ENCODE results near the gene FIBCD1.

Gene FIBCD1

GRCh38 chr9:130872912-130873503, 66.0 kb downstream of the FIBCD1 start:
- no peak for TF ChIP-seq CTCF (IDR thresholded peaks at IDR 0.05; ENCODE audit: low read depth, low read length)
- DNase-seq (ENCODE audit: extremely low read depth, low read depth): no peak

- no peak for TF ChIP-seq CTCF (IDR thresholded peaks at IDR 0.05; ENCODE audit: low read depth, low read length)
- DNase-seq (ENCODE audit: extremely low read depth, low read depth): no peak
Measured at GRCh38 chr9:130872508-130872907, 66.5 kb downstream of the FIBCD1 start.

GRCh38 chr9:130872093-130872492, 67.0 kb downstream of the FIBCD1 start:
- no peak for TF ChIP-seq CTCF (IDR thresholded peaks at IDR 0.05; ENCODE audit: low read depth, low read length)
- DNase-seq (ENCODE audit: extremely low read depth, low read depth): no peak

- no peak for DNase-seq (ENCODE audit: extremely low read depth, low read depth)
- TF ChIP-seq CTCF (IDR thresholded peaks at IDR 0.05; ENCODE audit: low read depth, low read length): no peak
Measured at GRCh38 chr9:130871395-130872062, 67.5 kb downstream of the FIBCD1 start.

GRCh38 chr9:130870491-130871381, 68.3 kb downstream of the FIBCD1 start:
- no peak for DNase-seq (ENCODE audit: extremely low read depth, low read depth)

GRCh38 chr9:130869250-130869649, 69.8 kb downstream of the FIBCD1 start:
- no peak for DNase-seq (ENCODE audit: extremely low read depth, low read depth)

More at GRCh38 chr9:130870491-130871381, 68.3 kb downstream of the FIBCD1 start:
- TF ChIP-seq CTCF (IDR thresholded peaks at IDR 0.05; ENCODE audit: low read depth, low read length): no peak

More at GRCh38 chr9:130869250-130869649, 69.8 kb downstream of the FIBCD1 start:
- no peak for TF ChIP-seq CTCF (IDR thresholded peaks at IDR 0.05; ENCODE audit: low read depth, low read length)
